Vagina (tissue), 2 donors: ENCODE data around the gene ITPKB. TPM values are rescaled to one million over a fixed set of nuclear protein-coding genes. Genes with fewer than 3 reads are reported as not detected.
A peak's percentile ranks its signal among the peaks of the same experiment; 100 is the strongest.

Source experiments
- DNase-seq, 2 donors: peaks; one replicate each; pipeline ENCODE4 v3.0.0-alpha.2; 2017; ENCODE audit errors: extremely low spot score in 2 of 2
- H3K27ac ChIP-seq: fragments of 200-600 bp; sonication (generic); one replicate; pipeline ENCODE4 v1.5.1; 2019
- H3K27me3 ChIP-seq: fragments of 200-600 bp; sonication (generic); one replicate; pipeline ENCODE4 v1.5.1; 2019
- H3K36me3 ChIP-seq, 2 donors: fragments of 200-600 bp; sonication (generic); one replicate each; pipeline ENCODE4 v1.5.1; 2017 to 2019
- H3K4me1 ChIP-seq: fragments of 200-600 bp; sonication (generic); one replicate; pipeline ENCODE4 v1.5.1; 2019
- H3K4me3 ChIP-seq, 2 donors: fragments of 200-600 bp; sonication (generic); 1 replicate in 1 of 2; 2 replicates in 1 of 2; pipeline ENCODE4 v1.5.1; 2016 to 2019
- H3K9me3 ChIP-seq: fragments of 200-600 bp; sonication (generic); one replicate; pipeline ENCODE4 v1.5.1; 2019
- CTCF ChIP-seq, 3 experiments: fragments of 450-650 bp in 2 of 3; fragments of 200-600 bp in 1 of 3; sonication (generic) in 1 of 3; IDR thresholded peaks; one replicate each; pipeline ENCODE4 v1.5.1; 2017 to 2019; ENCODE audit warnings: antibody characterized with exemption in 3 of 3, mild to moderate bottlenecking in 2 of 3, moderate library complexity in 2 of 3
- POLR2A ChIP-seq, 2 donors: fragments of 450-650 bp; IDR thresholded peaks; one replicate each; pipeline ENCODE4 v1.6.1; 2017; ENCODE audit warnings: antibody characterized with exemption in 2 of 2, mild to moderate bottlenecking in 2 of 2, moderate library complexity in 2 of 2
- POLR2AphosphoS5 ChIP-seq, 2 donors: sonication (generic); formaldehyde crosslinking; IDR thresholded peaks; one replicate each; pipeline ENCODE4 v1.9.0; 2017; ENCODE audit warnings: antibody characterized with exemption in 2 of 2, mild to moderate bottlenecking in 2 of 2, low read depth in 1 of 2; ENCODE audit not compliant: insufficient read depth in 1 of 2
- intact Hi-C: fragments of 100-400 bp; cut with DNase I; formaldehyde crosslinking; loops from one replicate; pipeline ENCODE4 v1.15.1; 2023
- total RNA-seq: library from RNA; depleted of rRNA; stranded (reverse); fragments of >200 nt; gene quantifications from one replicate; pipeline ENCODE4 v1.2.3, GENCODE V29; 2016

ITPKB gene
- total RNA-seq, 1 donor from 2014 or later = 31.7 TPM

- intact Hi-C loops = no loop called here
- peaks cover 56% of the 10 kb centered on the region for H3K4me1 ChIP-seq
- no peak for DNase-seq
- H3K36me3 ChIP-seq = no peaks in the 10 kb centered on the region
- H3K27ac ChIP-seq = peak overlapping the region; percentile 90
- no peaks in the 10 kb centered on the region for H3K27me3 ChIP-seq
- no peaks in the 10 kb centered on the region for H3K9me3 ChIP-seq
- TF ChIP-seq POLR2AphosphoS5 (IDR thresholded peaks at IDR 0.05; ENCODE audit: insufficient read depth in 1 of 2, low read depth in 1 of 2) (no peak), CTCF (IDR thresholded peaks at IDR 0.05) (no peak), POLR2A (IDR thresholded peaks at IDR 0.05) (no peak)
- H3K4me3 ChIP-seq = no peak overlapping the region
Measured at GRCh38 chr1:226603858-226604559, 135.1 kb downstream of the ITPKB start.

GRCh38 chr1:226603022-226603857 is 135.8 kb downstream of the ITPKB start:
- peak overlapping the region; percentile 19 to 23 for H3K4me3 ChIP-seq
- H3K9me3 ChIP-seq = no peaks in the 10 kb centered on the region
- H3K36me3 ChIP-seq = no peaks in the 10 kb centered on the region
- TF ChIP-seq POLR2AphosphoS5 (IDR thresholded peaks at IDR 0.05; ENCODE audit: insufficient read depth in 1 of 2, low read depth in 1 of 2) (no peak), CTCF (IDR thresholded peaks at IDR 0.05) (no peak), POLR2A (IDR thresholded peaks at IDR 0.05) (no peak)
- H3K27me3 ChIP-seq = no peaks in the 10 kb centered on the region
- H3K4me1 ChIP-seq = peaks cover 56% of the 10 kb centered on the region
- intact Hi-C loops = no loop called here
- DNase-seq = no peak
- peak overlapping the region; percentile 90 for H3K27ac ChIP-seq

GRCh38 chr1:226602186-226603021 is 136.7 kb downstream of the ITPKB start:
- TF ChIP-seq POLR2AphosphoS5 (IDR thresholded peaks at IDR 0.05; ENCODE audit: insufficient read depth in 1 of 2, low read depth in 1 of 2) = peak; percentile 72 to 76
- no peak for TF ChIP-seq CTCF (IDR thresholded peaks at IDR 0.05)
- intact Hi-C loops = no loop called here
- Histone ChIP-seq H3K27ac (peak overlapping the region; percentile 90), H3K27me3 (no peaks in the 10 kb centered on the region), H3K4me3 (peak overlapping the region; percentile 19 to 23), H3K4me1 (peaks cover 56% of the 10 kb centered on the region), H3K36me3 (no peaks in the 10 kb centered on the region), H3K9me3 (no peaks in the 10 kb centered on the region)
- peak in 1 of 2 donors; percentile 97 for DNase-seq

- H3K4me1 ChIP-seq = peaks cover 50% of the 10 kb centered on the region
- no peaks in the 10 kb centered on the region for H3K9me3 ChIP-seq
- H3K4me3 ChIP-seq = no peak overlapping the region
- no peaks in the 10 kb centered on the region for H3K27me3 ChIP-seq
- TF ChIP-seq POLR2AphosphoS5 (IDR thresholded peaks at IDR 0.05; ENCODE audit: insufficient read depth in 1 of 2, low read depth in 1 of 2) (no peak), POLR2A (IDR thresholded peaks at IDR 0.05) (no peak), CTCF (IDR thresholded peaks at IDR 0.05) (no peak)
- no peaks in the 10 kb centered on the region for H3K36me3 ChIP-seq
- intact Hi-C loops = no loop called here
- H3K27ac ChIP-seq = peak overlapping the region; percentile 90
- no peak for DNase-seq
Measured at GRCh38 chr1:226601456-226601855, 137.6 kb downstream of the ITPKB start.
